BJ (cell line): ENCODE results near the gene OBSCN. TPM values are rescaled to one million over a fixed set of nuclear protein-coding genes. Genes with fewer than 3 reads are reported as not detected.

Experiments used
- CTCF ChIA-PET: fragments of 350-600 bp; formaldehyde crosslinking; extraction: SDS; loops from one replicate; lab custom pipeline; 2021; ENCODE audit warnings: antibody characterized with exemption, inconsistent platforms; lab: Yijun Ruan, JAX
- POLR2A ChIA-PET: fragments of 300-600 bp; sonication (Branson Sonifier 250); formaldehyde crosslinking; extraction: SDS; loops from one replicate; lab custom pipeline; 2021; ENCODE audit warnings: antibody characterized with exemption; lab: Charles Lee
- DNase-seq: peaks from one replicate; pipeline ENCODE4 v3.0.0-alpha.2; 2011; ENCODE audit warnings: low read depth
- H3K27me3 ChIP-seq: 2 replicates; pipeline ENCODE4 v1.6.0; 2011; ENCODE audit warnings: low read length; ENCODE audit not compliant: control insufficient read depth, insufficient read depth
- H3K36me3 ChIP-seq: 2 replicates; pipeline ENCODE4 v1.5.1; 2011; ENCODE audit warnings: low read length; ENCODE audit not compliant: control insufficient read depth, insufficient read depth
- H3K4me3 ChIP-seq: 2 replicates; pipeline ENCODE4 v1.5.1; 2011; ENCODE audit warnings: low read depth, mild to moderate bottlenecking, control low read depth, low read length
- CTCF ChIP-seq: IDR thresholded peaks from 2 replicates; pipeline ENCODE4 v1.5.1; 2011; ENCODE audit warnings: low read depth, mild to moderate bottlenecking, control low read depth, inconsistent platforms, low read length, moderate library complexity; ENCODE audit not compliant: insufficient read depth
- polyA plus RNA-seq: library from polyadenylated mRNA; depleted of rRNA; stranded (reverse); fragments of >200 nt; gene quantifications from 2 replicates; pipeline ENCODE4 v1.2.3, GENCODE V29; 2011

The OBSCN gene
- polyA plus RNA-seq, 1 experiment: 2.9 TPM

- no peak overlapping the region for H3K4me3 ChIP-seq
- CTCF ChIA-PET: no interaction called here
- POLR2A ChIA-PET: no interaction called here
- H3K27me3 ChIP-seq: peaks cover 1% of the 10 kb centered on the region; the same call in 1 of the 2 replicates
- no peaks in the 10 kb centered on the region for H3K36me3 ChIP-seq
- no peak for TF ChIP-seq CTCF
- DNase-seq: no peak
Observed at GRCh38 chr1:228354390-228355320, 146.8 kb downstream of the OBSCN start.

- POLR2A ChIA-PET: no interaction called here
- no peak for DNase-seq
- CTCF ChIA-PET: interaction anchor here (1.0 kb wide), 1 partner anchor 15 kb away, joined by 3 read pairs; no protein-coding TSS in a partner anchor
- no peak for TF ChIP-seq CTCF
- no peaks in the 10 kb centered on the region for H3K36me3 ChIP-seq
- H3K4me3 ChIP-seq: no peak overlapping the region
- peaks cover 1% of the 10 kb centered on the region; the same call in 1 of the 2 replicates for H3K27me3 ChIP-seq
Observed at GRCh38 chr1:228356897-228357680, 149.2 kb downstream of the OBSCN start.

GRCh38 chr1:228358039-228358763, 150.4 kb downstream of the OBSCN start:
- H3K27me3 ChIP-seq: peaks cover 1% of the 10 kb centered on the region; the same call in 1 of the 2 replicates
- CTCF ChIA-PET: no interaction called here
- no peaks in the 10 kb centered on the region for H3K36me3 ChIP-seq
- no peak for DNase-seq
- H3K4me3 ChIP-seq: no peak overlapping the region
- POLR2A ChIA-PET: no interaction called here
- no peak for TF ChIP-seq CTCF

GRCh38 chr1:228358764-228359612, 151.1 kb downstream of the OBSCN start:
- DNase-seq: no peak
- TF ChIP-seq CTCF: no peak
- ChIA-PET POLR2A (no interaction called here), CTCF (no interaction called here)
- Histone ChIP-seq H3K4me3 (no peak overlapping the region), H3K36me3 (no peaks in the 10 kb centered on the region), H3K27me3 (peaks cover 1% of the 10 kb centered on the region; the same call in 1 of the 2 replicates)
